Vagina (tissue), 2 donors: ENCODE results near the gene NEUROD2.

Source experiments
- POLR2A ChIP-seq, 2 donors: fragments of 450-650 bp; IDR thresholded peaks; one replicate each; pipeline ENCODE4 v1.6.1; 2017; ENCODE audit warnings: antibody characterized with exemption in 2 of 2, mild to moderate bottlenecking in 2 of 2, moderate library complexity in 2 of 2
- TF ChIP-seq, protein P1 (sequence below), 3 experiments: fragments of 450-650 bp in 2 of 3; fragments of 200-600 bp in 1 of 3; sonication (generic) in 1 of 3; IDR thresholded peaks; one replicate each; pipeline ENCODE4 v1.5.1; 2017 to 2019; ENCODE audit warnings: antibody characterized with exemption in 3 of 3, mild to moderate bottlenecking in 2 of 3, moderate library complexity in 2 of 3

DNA sequence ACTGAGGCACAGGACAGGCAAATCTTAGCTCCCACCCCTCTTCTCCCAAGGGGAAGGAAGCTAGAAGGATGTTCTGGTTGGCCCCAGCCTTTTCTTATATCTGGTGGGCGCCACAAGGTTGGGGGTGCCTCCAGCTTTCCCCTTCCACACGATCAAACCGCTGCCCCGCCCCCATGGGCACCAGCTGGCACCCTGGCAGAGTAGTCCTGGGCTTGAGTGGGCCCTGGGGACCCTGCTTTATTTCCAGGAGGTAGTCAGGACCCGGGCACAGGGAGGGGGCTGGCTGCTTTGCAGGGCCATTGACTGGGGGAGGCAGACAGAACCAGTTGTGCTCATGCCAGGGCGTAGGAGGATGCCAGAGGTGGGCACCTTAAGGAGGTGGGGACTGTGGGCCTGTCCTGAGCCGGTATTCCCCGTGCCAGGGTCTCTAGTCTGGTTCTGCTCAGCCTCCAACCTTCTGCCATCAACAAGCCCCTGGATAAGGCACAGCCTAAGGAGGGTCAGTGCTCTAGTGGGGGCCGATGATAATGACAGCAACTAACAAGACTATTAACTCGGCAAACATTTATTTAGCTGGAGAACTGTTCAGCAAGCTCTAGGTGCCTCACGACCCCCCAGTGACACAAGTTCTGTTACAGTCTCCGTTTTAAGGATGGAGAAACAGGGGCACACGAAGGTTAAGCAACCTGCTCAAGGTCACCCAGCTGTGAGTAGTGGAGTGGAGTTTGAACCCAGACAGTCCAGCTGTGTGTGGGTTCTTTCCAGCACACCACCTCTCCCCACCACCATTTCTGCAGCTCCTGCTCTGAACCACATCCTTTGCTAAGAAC, 11.5 kb upstream of the NEUROD2 start:
- TF ChIP-seq, protein P1, sequence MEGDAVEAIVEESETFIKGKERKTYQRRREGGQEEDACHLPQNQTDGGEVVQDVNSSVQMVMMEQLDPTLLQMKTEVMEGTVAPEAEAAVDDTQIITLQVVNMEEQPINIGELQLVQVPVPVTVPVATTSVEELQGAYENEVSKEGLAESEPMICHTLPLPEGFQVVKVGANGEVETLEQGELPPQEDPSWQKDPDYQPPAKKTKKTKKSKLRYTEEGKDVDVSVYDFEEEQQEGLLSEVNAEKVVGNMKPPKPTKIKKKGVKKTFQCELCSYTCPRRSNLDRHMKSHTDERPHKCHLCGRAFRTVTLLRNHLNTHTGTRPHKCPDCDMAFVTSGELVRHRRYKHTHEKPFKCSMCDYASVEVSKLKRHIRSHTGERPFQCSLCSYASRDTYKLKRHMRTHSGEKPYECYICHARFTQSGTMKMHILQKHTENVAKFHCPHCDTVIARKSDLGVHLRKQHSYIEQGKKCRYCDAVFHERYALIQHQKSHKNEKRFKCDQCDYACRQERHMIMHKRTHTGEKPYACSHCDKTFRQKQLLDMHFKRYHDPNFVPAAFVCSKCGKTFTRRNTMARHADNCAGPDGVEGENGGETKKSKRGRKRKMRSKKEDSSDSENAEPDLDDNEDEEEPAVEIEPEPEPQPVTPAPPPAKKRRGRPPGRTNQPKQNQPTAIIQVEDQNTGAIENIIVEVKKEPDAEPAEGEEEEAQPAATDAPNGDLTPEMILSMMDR (IDR thresholded peaks at IDR 0.05): no peak
- no peak for TF ChIP-seq POLR2A (IDR thresholded peaks at IDR 0.05)
